Cerebellar nuclear complex (tissue), 1 donor: Measurements from ENCODE around the gene AVPR2.

ENCODE experiments used
- DNase-seq, 2 experiments: peaks; one replicate each; lab custom pipeline; 2025; lab: John Stamatoyannopoulos, UW

AVPR2 gene

DNA sequence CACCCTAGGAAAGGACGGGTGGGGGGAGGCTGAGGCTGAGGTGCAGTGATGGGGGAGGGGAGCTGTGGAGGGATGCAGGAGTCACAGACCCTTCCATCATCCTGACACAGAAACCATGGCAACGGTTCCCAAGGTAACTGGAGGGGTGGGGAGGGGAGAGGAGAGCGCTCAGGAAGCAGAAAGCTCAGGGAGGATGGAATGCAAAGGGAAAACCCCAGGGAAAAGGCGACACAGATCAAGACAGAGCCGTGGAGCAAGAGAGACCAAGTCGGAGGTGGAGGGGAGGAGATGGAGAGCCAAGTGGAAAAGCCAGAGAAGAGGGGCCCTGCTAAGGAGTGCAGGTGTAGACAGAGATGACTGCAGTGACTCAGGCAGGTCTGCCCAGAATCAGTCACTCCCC, 33.0 kb upstream of the AVPR2 start:
- no peak for DNase-seq

GRCh38 chrX:153871946-153872878, 32.3 kb upstream of the AVPR2 start:
- DNase-seq, result no peak

- peak in 1 of 2 experiments; percentile 7 for DNase-seq
Observed at GRCh38 chrX:153873282-153874084, 31.0 kb upstream of the AVPR2 start.

DNA sequence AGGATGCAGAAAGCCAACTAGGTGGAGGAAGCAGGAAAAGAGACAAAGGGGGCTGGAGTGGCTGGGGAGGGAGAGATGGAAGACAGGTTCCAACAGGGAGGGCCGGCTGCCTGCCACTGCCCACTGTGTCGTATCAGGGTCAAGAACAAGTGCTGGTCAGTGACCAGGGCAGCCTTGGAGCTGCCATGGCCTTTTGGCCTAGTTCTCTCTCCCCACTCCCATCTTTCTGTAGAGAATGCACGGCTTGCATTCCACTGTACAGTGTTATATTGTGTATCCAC, 30.4 kb upstream of the AVPR2 start:
- no peak for DNase-seq

- no peak for DNase-seq
Observed at GRCh38 chrX:153874366-153875125, 29.9 kb upstream of the AVPR2 start.

DNA sequence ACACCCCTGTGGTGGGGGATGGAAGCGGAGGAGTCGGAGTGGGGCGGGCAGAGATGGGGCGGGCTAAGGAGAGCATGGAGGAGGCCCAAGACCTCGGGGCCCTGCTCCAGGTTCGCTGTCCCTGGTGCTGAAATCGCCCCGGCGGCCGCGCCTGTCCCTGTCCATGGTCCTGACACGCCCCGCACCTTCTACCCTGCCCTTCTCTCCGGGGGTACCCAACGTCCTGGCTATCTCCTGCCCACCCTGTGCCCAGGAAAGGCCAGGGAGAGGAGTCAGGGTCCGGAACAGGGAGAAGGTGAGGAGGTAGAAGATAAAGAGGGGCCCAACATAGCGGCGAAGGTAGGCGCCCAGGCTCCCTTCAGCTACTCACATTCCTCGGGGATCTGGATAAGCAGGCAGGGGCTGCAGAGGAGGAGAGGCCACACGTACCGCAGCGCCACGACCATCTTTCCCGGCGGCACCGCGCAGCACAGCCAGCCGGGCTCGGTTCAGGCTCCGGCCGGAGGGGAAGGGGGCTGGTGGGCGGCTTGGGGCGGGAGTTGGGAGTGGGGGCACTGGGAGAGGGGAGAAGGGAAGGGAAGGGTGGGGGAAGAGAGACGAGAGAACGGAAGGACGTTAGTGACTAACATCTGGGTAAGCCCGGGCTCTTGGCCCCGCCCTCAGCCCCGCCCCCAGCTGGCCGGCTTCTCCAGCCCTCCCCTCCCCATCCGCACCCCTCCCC, 28.9 kb upstream of the AVPR2 start:
- no peak for DNase-seq

DNA sequence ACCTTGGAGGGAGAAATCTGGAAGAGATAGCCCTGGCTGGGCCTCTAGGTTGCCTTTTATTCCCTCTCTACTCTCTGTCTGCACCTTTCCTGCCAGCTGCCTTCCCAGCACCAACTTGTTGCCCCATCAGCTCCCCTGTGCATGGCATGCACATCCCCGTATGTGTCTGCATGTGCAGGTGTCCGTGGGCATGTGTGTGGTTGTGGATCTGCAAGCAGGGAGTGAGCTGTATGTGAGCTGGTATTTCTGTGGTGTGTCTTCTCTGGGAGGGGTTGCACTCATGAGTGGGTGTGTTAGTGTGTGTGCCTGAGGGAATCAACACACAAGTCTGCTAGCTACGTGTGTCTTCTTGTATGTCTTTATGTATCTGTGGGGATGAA, 28.4 kb upstream of the AVPR2 start:
- DNase-seq, result no peak

GRCh38 chrX:153877571-153878261, 26.8 kb upstream of the AVPR2 start:
- no peak for DNase-seq

- no peak for DNase-seq
Observed at GRCh38 chrX:153878345-153878744, 26.1 kb upstream of the AVPR2 start.

DNA sequence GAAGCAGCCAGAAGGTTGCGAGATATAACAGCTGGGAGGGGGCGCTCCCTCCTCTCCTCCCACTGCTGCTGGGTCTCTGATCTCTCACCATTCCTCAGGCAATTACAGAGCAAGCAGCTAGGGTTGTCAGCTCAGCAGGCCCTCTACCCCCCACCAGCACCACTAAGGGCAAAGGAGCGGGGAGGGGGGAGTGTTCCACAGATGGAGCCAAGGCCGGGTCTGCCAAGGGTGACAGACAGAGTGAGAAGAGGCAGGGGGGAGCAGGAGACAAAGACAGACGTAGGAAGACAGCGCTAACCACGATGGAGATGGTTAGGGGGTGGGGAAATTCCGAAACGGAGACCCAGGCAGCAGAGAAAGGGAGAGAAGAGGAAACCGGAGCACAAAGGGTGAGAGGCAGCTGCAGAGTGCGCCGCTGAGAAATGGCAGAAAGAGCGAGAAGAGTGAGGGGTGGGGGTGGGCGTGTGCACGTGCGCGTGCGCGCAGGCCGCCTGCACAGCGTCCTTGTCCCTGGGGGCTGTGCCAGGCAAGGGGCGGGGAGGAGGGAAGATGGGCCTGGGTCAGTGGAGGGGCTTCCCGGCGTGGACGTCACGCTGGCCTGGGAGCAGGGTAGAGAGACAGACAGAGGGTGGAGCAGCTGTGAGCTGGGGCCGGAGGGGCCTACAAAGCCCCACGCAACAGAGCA, 25.4 kb upstream of the AVPR2 start:
- no peak for DNase-seq

DNA sequence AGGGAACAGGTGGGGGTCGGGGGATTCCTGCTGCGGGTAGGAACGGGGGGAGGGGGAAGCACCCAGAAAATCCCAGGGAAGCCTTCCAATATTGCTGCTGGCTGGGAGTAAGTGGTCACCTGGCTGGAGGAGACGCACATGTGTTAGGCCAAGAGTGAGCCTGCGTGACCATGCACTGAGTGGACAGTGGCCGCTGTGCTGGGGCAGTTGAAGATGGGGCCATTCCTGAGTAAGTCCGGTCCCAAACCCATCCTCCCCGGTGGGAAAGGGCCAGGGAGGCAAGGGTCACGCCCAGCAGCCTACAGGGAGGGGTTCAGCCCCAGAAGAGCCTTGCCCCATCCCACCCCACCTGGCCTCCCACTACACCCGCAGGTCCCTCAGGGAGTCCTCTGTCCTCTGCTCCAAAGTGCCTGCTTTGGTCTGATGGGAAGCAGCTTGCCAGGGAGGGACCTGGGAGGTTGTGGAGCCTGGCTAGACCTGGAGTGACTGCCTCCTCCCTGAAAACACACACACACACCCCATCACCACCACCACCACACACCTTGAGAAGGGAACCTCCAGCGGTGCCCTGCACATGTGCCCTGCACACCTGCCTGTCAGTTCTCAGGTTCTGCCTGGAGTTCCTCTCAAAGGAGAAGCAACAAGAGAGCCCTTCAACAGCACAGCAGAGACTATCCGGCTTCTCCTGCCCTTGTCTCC, 24.6 kb upstream of the AVPR2 start:
- DNase-seq, result no peak

- DNase-seq, result no peak
Observed at GRCh38 chrX:153880440-153880815, 24.0 kb upstream of the AVPR2 start.

DNA sequence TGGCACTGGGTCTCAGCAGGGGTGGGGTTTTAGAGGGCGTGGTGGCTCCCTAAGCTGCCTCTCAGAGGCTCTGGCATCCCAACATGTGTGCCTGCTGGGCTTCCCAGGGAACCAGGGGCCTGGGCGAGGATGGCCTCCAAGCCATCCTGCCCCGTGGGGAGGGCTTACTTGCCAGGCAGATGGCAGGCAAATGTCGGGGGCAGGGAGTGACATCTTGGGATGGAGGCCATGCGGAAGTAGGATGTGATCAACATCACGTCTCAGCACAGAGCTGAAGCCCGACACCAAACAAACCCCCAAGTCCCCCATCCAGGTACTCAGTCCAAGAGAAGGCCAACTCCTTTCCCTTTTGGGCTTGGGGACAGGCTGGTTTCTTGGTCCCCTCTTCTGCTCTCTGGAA, 23.2 kb upstream of the AVPR2 start:
- no peak for DNase-seq

DNA sequence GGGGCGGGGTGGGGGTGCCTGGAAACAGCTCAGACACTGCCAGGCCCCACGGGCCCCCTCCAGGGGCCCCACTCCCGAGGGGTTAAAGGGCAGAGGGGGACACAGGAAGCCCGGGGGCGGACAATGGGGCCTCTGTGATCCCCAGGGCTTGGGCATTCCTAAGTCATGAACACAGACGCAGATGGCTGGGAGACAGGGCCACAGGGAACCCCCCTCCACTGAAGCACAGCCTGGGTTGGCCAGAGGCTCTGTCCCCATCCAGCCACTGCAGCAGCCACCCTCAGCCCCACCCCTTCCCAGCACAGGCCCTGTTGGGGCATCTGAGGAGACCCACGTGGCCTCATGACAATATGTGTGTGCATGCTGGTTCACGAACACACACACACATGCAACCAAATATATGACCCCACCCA, 22.4 kb upstream of the AVPR2 start:
- no peak for DNase-seq

- DNase-seq, result no peak
Observed at GRCh38 chrX:153882557-153882956, 21.9 kb upstream of the AVPR2 start.

- no peak for DNase-seq
Observed at GRCh38 chrX:153883163-153883843, 21.2 kb upstream of the AVPR2 start.

GRCh38 chrX:153884136-153884535, 20.3 kb upstream of the AVPR2 start:
- DNase-seq, result no peak

- DNase-seq, result no peak
Observed at GRCh38 chrX:153884590-153884989, 19.9 kb upstream of the AVPR2 start.

DNA sequence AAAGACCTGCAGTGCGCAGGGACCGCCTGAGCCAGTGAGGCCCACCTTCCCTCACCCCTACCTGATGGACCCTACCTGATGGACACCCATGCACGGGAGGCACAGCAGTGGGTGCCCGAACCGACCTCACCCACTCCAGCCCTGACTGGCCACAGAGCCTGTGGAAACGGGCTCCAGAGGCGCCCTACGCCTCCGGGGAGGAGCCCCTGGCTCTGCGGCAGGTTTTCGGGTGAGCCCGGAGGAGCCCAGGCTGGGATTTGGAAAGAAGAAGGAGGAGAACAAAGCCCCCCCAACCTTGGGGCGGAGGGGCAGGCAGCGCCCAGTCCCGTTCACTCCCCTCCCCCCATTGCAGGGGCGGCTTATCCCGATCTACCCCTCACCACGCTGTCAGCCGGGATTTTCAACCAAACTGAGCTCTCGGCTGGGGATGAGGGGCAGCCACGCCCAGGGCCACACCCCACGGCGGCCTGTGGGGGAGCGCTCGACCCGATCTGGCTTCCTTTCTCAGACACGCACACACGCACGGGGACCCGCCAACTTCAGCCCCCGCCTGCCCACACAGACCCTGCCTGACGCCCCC, 19.2 kb upstream of the AVPR2 start:
- DNase-seq, result no peak
